Cerebellar cortex (tissue), 1 donor: ENCODE measurements around the gene LPP.

Experiments used
- DNase-seq: peaks from one replicate; pipeline ENCODE4 v3.0.0-alpha.2; 2015; ENCODE audit warnings: low spot score

Gene LPP

DNA sequence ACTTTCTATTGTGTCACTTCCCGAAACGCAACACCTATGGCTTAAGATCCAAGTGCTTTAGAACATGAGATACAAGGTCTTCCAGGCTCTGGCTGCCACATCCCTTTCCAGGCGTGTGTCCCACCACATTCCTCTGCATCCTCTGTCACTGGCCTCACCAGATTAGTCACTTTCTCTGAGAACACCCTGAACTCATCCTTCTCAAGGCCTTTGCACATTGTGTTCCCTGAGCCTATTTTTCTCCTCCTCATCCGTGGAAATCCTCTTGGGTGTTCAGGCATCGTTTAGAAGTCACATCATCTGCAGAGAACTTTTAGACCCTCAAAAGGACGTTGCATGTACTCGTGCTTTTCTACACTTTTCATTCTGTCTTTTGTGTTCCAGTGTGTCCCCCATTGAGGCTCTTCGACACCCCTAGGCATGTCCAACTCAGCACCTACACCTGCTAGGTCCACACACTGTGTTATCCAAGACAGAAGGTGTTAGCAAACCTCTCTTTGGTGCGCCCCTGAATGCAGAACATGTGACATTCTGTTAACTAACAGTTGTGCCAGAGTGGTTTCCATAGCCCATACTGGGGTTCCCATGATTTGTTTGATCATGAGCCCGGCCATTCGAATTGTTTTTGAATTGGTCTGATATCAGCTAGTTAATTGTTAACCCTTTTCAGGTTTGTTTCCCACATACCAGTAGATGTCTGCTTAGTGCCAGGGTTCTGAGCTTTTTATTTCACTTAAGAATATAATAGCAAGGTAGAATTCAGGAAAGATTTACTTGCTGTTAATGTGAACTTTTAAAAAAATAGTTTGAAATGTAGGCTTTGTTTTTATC is 67.2 kb downstream of the LPP start:
- DNase-seq, result no peak

DNA sequence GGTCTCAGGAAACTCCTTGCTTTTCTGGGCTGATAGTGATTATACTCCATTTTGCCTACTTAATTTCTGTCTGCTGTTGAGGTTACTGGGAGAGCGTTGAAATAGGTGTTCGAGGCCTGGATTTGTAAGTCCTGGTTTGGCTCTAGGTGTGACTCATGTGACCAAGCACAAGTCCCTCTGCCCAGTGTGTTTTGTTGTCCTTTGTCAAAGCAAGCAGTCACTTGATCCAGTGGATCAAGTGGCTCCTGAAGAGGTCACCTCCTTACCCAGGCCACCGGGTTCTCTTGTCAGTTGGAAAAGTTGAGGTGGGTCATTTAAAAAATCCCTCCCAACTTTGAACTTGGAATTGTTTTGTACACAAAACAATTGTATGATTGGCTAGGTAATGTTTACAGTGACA is 70.0 kb downstream of the LPP start:
- no peak for DNase-seq

DNA sequence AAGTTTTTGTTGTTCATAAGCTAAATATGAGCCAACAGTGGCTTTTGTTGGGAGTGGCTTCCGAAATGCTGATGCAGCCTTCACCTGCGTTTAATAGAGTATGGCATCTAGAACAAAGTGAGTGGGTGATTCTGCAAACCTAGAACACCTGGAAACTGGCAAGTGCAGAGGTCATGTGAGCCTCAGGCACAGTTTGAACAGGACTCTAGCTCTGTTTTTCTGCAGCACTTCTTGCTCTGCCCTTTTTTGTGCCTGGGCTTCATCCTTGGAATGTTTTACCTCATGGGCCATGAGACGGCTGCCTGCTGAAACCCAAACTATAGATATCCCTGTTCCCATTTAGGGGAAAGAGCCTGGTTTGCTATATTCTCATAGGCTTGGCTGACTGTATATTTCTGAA is 73.5 kb downstream of the LPP start:
- no peak for DNase-seq

DNA sequence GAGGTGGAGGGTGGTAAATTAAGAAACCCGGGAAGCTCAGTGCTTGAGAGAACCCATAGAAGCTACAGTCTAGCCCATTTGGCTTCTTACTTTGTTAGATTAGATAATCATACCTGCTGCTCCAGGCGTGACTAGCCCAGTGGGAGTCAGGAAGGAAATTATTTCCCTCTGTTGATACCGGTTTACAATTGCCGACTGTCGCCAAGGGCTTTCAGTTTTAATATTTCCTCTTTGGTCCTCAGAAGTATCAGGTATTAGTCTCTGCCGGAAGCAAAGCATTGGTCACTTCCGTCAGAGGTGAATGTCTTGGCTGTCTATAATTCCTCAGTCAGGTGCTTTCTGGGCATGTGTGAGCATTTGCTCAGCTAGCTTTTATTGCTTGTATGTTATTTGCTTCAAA is 75.2 kb downstream of the LPP start:
- peak; percentile 19 for DNase-seq

DNA sequence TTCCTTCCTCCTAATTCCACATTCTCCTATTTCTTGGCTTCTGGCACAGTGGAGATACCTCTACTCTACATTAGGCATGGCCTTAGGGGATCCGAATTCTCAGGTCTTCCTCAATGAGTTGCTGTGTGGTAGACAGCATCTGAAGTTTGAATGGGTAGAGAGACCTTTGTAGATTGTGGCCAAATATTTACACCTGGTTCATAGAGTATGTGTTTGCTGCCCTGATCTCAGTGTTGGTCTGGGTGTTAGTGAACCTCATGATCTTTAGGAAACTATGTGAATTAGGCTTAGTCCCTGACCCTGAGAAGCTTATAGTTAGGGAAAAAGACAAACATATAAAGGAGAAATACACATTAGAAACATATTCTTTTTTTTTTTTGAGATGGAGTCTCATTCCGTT is 75.8 kb downstream of the LPP start:
- no peak for DNase-seq

DNA sequence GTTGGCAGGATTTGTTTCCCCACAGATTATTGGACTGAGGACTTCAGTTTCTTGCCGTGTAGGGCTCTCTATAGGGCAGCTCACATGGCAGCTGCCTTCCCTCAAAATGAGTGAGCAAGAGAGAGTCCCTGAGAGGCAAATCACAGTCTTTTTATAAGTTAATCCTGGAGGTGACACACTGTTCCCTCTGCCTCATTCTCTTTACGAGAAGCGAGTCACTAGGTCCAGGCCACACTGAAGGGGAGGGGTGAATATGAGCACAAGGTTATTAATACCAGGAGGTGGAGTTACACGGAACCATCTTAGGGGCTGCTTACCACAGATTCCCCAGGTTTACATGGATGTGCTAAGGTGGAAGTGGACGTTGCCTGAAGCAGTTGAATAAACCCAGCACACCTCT is 77.0 kb downstream of the LPP start:
- DNase-seq, result no peak

DNA sequence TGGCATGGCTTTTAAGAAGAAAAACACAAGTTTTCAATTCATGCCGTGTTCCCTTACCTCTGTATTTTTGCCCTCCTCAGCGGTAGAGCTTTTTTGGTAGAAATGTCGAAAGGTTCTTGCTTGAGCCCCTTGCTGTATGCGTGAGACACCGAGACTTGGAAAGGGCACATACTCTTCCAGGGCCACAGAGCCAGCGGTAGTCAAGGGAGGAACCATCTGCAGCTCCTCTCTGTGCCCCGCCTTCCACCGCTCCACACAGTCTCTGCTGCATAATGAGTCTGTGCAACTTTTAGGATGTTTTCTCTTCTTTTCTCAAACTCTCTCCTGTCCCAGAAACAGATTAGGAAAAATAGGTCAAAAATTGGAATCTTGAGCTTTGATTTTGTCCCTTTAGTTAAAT is 77.5 kb downstream of the LPP start:
- DNase-seq, result no peak

DNA sequence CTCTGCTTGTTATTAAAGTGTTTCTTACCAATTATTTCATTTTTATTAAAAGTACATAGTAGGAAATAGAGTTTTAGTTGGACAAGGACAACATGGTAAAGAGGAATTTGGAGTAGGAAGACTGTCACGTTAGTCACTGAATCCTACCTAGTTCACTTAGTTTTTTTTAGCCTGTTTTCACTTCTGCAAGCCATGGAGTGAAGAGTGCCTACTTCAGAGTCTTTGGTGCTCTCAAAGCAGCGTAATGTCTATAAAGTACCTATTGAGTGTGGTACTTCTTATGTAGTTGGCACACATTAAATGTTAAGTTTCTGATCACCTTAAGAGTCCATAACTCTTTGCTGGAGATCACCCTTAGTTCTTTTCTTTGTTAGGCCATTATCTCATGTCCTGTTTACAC is 78.7 kb downstream of the LPP start:
- no peak for DNase-seq

DNA sequence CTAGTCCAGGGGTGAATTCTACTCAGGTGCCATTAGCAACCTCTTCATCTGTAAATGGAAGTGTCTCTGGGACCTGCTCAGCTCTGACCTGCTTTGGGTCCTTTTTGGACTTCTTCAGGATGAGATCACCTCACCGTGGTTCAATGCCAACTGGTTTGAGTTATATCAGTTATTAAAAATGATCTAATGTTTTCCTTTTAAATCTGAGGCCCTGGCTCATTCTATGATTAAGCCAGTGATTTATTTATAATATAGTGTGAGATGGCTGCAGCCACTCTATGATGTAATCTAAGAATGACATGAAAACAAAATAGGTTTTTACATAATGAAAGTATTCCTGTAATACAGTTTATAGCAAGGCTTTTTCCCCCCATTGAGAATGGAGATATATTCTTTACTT is 79.4 kb downstream of the LPP start:
- no peak for DNase-seq

DNA sequence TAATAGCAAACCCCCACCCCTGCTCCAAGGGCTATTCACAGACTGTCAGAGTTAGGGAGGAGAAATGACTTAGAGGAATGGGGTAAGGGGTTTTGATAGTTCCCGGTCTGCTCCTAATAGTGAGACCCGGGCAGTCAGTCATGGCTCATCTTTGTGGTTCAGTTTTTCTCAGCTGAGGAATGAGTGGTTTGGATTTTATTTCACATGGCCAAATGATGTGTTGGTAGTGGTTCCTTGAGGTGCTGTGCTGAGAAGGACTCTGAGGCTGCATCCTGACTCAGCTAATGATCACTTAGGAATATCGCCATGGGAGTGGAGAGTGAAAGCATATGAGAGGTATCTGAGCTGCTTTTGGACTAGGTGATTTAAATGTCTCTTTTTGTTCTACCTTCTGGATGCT is 80.2 kb downstream of the LPP start:
- no peak for DNase-seq

DNA sequence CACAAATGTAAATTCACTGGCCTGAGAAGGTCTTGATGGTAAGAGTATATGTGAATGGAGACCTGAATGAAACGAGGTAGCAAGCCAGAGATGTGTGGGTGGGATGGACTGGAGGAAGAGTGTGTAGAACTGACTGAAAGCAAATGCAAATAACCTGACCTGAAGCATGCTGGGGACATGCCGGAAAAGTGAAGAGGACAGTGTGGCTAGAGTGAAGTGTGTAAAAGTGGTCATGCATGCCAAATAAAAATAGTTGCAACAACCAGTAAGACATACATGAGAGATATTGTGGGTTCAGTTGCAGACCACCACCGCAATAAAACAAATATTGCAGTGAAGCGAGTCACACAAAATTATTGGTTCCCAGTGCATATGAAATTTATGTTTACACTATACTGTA is 82.3 kb downstream of the LPP start:
- no peak for DNase-seq

DNA sequence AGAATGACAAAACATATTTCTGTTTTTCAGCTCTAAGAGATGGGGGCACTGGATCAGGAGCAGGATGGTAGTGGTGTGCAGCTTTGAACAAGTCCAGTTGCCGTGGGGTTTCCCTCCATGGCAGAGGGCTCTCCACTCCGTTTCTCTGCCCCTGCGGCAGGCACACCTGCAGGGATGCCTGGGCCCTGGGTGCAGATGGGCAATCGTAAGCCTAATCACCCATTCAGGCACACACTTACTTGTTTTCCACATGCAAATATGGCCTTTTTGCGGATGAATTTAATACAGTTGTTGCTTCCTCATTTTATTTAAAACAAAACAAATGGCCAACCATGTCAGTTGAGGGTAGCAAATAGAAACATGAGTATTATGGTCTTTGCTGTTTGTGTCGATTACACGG is 85.1 kb downstream of the LPP start:
- no peak for DNase-seq

DNA sequence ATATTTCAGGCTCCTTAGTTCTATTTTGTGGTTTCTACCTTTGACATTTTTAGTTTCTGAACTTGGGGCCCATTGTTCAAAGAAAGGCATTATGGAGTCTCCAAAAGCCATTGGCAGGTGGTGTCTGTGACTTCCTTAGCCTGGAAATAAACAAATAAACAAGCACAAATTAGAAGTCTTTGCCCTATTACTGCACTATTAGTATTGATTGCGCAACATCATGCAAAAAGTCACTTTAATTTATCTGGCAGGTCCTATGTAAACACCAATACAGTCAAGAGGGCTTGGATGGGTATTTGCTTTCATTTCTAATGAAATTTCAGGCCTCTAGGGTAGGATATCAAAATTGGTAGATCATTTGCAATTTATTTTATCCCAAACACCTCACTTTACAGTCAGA is 85.6 kb downstream of the LPP start:
- no peak for DNase-seq

DNA sequence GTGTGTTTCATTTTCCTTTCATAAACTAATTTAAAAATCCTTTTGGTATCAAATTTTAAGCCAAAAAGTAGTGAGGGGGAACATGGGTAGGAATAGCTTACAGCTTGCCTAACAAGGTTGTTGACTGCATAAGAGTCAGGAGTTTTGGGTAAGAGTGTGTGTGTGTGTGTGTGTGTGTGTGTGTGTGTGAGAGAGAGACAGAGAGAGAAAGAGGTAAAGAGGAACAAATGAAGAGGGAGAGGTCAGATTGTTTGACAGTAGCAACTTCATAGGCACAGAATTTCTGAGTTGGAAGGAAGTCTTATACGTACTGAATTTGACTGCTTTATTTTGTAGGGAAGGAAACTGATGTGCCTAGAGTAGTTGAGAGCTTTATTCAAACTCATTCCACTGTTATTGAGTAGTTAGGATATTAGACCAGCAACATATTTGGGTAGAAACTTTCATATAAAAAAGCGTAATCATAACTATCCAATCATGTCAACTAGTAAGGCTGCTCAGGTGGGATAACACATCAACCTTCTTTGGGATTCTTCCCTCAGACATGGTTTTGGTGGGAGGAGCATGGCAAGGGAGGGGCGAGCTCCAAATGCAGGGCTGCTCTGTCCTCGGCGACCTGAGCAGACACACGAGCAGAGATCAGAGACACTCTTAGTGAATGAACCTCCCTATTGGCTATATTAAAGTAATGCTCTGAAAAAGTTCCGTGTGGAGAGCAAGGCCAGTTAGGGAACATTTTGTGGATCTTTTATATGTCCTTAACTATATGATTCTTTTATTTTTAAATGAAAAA is 86.4 kb downstream of the LPP start:
- peak; percentile 25 for DNase-seq

DNA sequence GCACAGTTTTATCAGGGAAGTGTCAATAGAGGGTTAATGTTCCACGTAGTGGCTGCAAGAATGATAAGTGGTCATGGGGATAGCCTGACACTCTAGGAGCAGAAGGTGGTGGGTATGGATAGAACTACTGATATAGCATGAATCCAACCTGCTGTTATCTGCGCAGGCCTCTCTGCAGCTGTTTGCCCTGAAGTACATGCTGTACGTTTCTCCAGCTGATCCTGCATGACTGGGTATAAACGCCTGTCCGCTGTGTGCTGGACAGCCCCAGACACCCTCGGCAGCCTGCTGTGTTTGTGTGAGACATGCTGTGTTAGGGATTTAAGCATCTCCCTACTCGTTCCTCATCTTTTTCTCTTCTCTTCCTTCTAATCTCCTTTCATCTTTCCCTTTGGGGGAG is 87.1 kb downstream of the LPP start:
- DNase-seq, result peak; percentile 39

DNA sequence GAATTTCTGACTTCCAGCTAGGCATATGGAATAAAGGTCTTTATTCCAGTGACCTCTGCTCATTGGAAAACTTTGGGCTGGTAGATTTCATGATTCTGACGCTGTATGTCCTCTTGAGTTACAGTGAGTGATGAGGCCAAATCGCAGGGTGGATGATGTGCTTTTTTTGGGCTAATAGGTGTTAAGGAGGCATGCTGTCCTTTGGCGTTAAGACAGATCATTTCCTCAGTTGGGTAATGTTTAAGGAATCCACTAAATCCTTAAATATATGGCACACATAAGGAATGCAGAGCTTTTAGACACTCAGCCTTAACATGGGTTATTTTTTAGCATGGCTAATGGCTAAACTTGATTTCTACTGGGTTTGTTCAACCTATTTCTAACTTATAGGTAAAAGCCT is 87.9 kb downstream of the LPP start:
- peak; percentile 36 for DNase-seq

DNA sequence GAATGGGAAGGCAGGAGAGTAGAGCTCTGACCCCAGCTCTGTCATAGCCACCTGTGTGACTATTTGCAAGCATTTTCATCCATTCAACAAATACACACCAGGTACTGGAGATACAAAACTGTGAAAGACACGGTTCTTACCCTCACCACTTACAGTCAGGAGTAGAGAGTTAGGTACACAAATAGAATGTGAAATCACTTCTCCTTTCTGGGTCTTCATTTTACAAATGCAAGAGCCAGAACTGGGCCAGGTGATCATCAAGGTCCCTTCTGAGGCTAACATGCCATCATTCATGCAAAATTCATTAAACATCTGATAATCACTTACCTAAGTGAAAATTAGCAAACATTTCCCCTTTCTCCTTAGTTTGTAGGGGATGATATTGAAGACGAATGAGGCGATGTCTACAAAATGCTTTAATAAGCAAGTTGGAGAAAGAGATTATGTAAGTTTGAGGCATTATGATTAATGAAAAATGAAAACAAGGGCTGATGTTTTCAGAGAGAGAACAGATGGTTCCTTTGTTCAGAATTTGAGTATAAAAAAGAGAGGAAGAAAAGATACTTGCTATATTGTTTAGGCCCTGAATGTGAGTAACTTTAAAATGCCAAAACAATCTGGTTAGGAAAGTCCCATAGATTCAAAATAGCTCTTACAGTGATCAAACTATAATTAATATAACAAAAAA is 88.6 kb downstream of the LPP start:
- DNase-seq, result peak; percentile 31

DNA sequence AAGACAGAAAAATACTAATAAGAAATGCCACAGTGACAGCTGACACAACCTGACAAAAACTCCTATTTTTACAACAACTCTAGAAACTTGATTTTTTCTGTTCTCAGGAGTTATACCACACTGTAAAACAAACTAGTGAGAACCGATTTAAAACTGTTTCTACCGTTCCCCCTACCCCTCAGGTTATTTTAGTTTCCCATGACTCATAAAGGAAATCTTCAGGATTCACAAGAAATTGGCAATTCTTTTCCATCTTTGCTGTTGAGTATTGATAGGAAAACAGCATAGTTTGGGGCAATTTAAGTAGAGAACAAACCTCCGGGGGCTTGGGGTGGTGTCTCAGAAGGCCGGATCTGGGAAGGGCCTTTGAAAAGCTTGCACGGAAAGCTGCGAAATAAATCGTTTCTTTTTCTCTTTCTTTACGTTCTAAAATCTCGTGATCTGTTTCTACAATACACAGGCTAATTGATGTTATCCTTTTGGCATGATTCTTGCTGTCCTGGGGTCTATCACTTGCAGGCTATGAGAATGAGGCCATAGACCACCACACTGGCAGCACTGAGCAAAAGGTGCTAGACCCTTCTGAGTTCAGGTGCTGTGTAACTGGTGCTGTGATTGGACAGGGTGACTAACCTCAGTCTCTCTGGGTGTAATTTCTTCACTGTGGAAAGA is 89.3 kb downstream of the LPP start:
- DNase-seq, result no peak

DNA sequence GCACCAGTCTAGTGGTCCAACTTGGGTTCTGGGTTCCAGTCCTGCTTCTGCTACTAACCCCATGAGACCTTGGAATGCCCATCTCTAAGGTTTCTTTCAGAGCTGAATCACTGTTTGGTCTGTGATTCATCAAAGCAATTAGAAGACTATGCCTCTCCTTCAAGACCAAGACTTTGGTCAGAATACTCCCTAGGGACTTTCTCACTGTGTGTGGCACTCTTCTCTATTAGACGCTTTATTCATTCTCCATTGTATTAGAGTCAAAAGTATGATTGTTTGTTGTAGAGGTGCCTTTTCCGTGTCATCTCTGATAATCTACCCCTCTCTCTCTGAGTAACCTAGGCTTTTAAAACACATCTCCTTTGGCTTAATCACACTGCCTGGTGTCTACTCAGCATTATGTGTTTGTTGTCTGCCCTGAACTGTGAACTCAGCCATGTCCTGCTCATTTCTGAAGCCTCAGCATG is 90.5 kb downstream of the LPP start:
- DNase-seq, result no peak

DNA sequence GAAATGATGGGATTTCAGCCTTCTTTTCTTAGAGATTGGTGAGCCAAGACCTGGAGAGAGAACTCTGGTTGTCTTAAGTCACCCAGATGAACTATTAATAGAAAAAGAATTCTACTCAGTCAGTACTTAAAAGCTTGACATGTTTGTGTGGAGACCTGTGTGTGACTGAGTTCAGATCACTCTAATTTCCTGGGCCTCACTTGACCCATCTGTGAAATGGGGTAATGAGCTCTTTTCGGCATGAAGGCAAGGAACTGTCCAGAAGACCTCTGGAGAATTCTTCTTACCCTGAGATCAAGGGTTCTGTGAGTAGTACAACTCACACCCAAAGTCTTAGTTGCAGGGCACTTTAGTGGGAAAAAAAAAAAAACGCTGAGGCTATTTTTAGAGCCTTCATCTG is 92.9 kb downstream of the LPP start:
- DNase-seq, result no peak

DNA sequence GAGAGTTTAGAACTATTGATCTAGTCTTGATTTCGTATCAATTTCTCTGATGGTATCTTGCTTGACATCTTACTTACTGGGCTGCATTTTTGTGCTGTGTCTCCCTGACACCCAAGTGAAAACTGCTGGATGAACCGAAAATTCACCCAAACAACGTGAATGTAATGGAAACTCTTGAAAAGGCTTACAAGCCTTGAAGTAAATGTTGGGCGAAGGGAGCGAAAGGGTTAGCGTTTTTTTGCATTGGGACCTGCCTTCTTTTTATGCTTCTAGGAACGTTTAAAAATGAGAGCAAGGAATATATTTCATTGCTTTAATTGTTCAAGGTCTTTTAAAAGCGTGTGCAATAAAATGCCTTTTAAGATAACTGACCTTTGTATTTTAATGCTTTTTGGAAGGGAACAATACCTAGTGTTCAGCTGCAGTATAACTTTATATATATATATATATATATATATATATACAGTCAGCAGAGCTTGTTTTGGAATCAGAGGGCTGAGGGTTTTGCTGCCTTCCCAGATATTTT is 94.1 kb downstream of the LPP start:
- no peak for DNase-seq
